Measurements from ENCODE around the gene FAM114A1.

FAM114A1 gene

GRCh38 chr4:38859501-38859900 is 8.1 kb upstream of the FAM114A1 start:
- no peak for DNase-seq

- DNase-seq = peak; percentile 60
These were observed 6.7 kb upstream of the FAM114A1 start for GRCh38 chr4:38860788-38861424.

- DNase-seq = no peak
These were observed 5.8 kb upstream of the FAM114A1 start for GRCh38 chr4:38861791-38862190.

GRCh38 chr4:38865445-38865844 is 2.2 kb upstream of the FAM114A1 start:
- no peak for DNase-seq

GRCh38 chr4:38866973-38867477 is 581 bp upstream of the FAM114A1 start:
- no peak for DNase-seq

- DNase-seq = no peak
These were observed 704 bp downstream of the FAM114A1 start for GRCh38 chr4:38868059-38868960.

- DNase-seq = no peak
These were observed 1.9 kb downstream of the FAM114A1 start for GRCh38 chr4:38869511-38869910.

GRCh38 chr4:38870098-38870808 is 2.6 kb downstream of the FAM114A1 start:
- DNase-seq = no peak

GRCh38 chr4:38871593-38871992 is 4.0 kb downstream of the FAM114A1 start:
- no peak for DNase-seq

- no peak for DNase-seq
These were observed 5.0 kb downstream of the FAM114A1 start for GRCh38 chr4:38872620-38873019.

GRCh38 chr4:38873290-38873944 is 5.8 kb downstream of the FAM114A1 start:
- no peak for DNase-seq

- DNase-seq = no peak
These were observed 9.0 kb downstream of the FAM114A1 start for GRCh38 chr4:38876636-38877035.

GRCh38 chr4:38884254-38884653 is 16.6 kb downstream of the FAM114A1 start:
- no peak for DNase-seq

- DNase-seq = no peak
These were observed 21.5 kb downstream of the FAM114A1 start for GRCh38 chr4:38889143-38889542.

- DNase-seq = no peak
These were observed 23.7 kb downstream of the FAM114A1 start for GRCh38 chr4:38891051-38891983.

- no peak for DNase-seq
These were observed 26.8 kb downstream of the FAM114A1 start for GRCh38 chr4:38894322-38894982.

- DNase-seq = no peak
These were observed 29.3 kb downstream of the FAM114A1 start for GRCh38 chr4:38896940-38897339.

GRCh38 chr4:38898245-38898644 is 30.6 kb downstream of the FAM114A1 start:
- no peak for DNase-seq

GRCh38 chr4:38902221-38902620 is 34.6 kb downstream of the FAM114A1 start:
- DNase-seq = no peak

GRCh38 chr4:38902695-38903094 is 35.1 kb downstream of the FAM114A1 start:
- DNase-seq = no peak

- DNase-seq = no peak
These were observed 36.6 kb downstream of the FAM114A1 start for GRCh38 chr4:38904090-38904666.

All from activated naive CD4-positive, alpha-beta T cell treated with Interleukin-2 at 50 U/mL for 16 hours (primary cell).